Activated T-cell treated with anti-CD3 and anti-CD28 coated beads for 1 hour (primary cell): ENCODE results near the gene PGAM5.

Source experiments
- DNase-seq: peaks from one replicate; pipeline ENCODE4 v3.0.0-alpha.2; 2020; ENCODE audit warnings: low read depth

The PGAM5 gene

DNA sequence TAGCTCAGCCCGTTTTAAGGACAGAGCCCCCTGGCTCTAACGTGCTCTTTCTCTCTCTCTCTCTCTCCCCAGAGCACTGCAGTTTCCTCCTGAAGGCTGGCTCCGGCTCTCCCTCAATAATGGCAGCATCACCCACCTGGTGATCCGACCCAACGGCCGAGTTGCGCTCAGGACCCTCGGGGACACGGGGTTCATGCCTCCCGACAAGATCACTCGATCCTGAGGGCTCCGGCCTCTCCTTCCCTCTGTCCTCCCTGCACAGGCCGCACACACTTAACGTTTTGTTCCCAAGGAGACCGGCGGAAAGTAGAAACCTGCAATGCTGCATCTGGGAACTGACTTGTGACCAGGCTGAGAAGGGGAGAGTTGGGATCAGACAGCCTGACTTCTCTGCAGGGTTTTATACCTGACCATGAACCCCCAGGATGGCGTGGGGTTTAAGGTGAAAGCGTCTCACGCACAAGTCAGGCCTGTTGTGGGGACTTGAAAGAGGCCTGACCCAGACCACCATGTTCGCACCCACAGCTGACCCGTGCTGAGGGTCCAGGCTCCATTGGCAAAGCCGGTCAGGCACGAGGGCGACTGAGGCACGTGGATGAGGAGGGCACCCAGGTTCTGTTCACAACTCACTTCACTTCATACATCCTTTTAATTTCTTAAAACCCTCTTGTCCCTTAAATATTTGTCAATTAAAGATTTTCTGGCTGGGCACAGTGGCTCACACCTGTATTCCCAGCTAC, 10.1 kb downstream of the PGAM5 start:
- DNase-seq, result no peak

DNA sequence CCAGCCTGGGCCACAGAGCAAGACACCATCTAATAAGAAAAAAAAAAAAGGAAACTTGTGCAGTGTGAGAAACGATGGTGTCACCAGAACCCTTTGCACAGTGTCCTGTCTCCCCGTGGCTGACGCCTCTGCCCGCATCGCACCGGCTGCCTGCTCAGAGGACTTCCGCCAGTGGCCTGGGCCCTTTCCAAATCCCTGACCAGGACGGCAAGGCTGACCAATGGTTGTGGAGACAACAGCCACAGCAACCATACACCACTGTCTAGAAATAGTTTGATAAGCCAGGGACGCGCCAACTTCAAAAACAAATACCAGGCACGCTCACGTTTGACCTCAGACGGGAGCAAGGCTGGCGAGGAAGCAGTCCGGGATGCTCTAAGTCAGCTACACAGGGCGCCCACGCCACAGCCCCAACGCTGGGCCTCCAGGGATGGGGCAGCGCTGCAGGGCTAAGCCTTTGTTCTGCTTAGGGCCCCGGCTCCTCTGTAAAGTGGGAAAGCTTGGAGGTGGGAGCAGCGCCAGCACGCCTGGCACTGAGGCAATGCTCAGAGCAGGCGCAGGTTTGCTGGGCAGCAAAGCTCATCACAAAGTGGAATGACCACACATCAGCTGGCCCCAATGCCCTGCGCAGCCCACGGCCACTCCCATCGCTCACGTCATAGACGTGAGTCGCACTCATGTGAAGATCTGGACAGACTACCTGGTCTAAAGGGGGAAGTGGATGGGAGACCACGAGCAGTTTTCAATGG, 12.5 kb downstream of the PGAM5 start:
- no peak for DNase-seq

DNA sequence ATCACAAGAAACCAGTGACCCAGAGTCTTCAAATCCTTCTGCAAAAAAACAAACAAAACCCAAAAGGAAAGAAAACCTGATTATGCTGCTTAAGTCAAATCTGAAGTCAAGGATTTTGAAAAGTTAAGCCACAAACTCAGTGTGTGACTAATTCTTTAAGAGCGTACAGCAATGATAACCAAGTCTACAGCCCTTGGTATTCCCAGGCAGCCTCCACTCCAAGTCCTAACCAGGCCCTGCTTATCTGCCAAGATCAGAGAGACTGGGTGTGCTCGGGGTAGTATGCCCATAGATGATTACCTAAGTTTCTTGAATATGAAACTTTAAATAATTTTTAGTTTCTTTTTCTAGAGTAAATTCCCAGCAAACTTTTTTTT, 13.1 kb downstream of the PGAM5 start:
- no peak for DNase-seq

DNA sequence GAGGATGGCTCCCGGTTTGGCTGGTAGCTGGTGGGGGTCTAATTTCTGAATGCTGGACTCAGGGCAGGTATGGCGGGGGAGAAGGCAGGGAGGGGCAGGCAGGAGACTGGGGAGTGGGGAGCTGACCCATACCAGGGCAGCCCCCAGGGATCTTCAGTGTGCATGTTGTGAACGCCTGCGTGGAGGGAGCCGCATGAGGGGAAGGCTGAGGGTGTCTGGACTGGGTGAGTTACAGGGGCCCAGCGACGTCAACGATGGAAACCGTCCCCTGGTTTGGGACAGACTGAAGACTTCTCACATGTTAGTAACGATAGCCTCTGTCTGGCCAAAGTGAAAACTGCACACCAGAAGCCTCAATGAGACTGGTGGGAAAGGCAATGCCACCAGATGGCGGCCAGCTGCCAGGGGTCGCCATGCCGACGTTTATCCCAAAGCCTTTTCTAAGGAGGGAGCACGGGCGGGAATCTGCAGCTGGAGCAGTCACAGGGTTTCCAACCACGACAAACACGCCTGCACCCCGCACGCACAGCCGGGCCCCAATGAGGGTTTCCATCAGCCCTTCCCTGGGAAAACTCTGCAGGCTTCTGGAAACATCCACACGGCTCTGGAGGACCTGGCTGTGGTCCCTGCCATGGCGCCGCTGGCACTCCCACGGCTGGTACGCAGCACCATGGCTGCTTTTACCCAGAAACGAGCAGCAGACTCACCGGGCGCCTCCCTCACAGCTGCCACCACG, 14.0 kb downstream of the PGAM5 start:
- DNase-seq, result no peak

DNA sequence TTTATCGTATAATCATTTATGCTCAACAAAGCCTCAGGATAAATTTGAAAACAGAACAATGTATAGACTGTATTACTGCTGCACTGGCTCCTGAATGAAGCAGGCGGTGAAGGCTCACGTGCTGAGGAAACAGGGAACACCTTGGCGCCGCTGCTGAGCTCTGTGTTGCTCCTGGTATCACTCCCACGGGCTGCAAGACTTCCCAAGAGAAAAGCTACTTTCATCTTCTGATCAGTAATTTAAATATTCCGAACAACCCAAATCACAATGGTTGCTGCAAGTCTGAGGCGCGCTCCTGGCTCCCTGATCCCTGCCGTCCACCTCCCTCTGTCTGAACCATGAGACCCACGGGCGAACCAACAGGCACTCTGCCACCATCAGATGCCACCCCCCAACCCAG, 15.7 kb downstream of the PGAM5 start:
- no peak for DNase-seq

DNA sequence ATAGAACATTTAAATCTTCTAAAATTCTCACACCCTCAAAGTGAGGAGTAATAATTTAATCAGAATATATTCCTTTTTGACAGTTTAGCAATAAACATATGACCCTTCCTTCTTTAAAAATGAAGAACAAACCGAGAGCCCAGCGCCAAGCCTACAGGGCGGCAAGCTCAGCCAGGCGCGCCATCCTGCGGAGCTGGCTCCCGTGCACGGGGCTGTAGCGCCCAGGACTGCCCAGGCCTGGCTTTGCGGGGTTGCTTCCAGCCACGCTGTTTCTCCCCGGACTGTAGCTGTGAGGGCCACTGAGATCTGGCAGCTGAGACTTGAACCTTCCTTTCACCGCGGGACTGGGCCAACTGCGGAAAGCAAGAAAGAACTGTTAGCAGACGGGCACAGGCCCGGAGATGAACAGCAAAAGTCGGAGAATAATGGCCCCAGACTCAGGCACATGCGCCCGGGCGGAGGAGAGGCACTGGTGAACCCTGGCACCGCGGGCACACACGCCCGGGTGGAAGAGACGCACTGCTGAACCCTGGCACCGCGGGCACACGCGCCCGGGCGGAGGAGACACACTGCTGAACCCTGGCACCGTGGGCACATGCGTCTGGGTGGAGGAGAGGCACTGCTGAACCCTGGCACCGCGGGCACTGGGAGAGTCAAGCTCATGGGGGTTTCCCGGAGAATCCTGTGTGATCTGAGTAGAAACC, 16.6 kb downstream of the PGAM5 start:
- no peak for DNase-seq

DNA sequence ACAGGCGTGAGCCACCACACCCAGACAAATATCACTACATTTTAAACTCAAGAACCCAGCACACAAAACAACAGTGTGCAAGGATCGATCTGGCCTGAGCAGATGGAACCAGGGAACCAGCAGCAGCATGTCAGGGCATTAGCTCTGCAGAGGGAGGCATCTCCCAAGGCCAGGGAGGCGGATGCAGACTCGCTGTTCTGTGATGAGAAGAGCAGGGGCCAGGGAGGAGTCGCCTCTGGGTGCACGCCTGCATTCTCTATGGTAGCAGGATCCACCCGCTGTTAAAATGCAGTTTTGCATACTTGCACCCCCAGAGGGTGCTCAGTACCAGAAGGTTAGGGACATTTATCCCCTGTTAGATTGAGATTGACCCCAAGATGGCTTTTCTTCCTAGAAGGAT, 17.9 kb downstream of the PGAM5 start:
- DNase-seq, result no peak

DNA sequence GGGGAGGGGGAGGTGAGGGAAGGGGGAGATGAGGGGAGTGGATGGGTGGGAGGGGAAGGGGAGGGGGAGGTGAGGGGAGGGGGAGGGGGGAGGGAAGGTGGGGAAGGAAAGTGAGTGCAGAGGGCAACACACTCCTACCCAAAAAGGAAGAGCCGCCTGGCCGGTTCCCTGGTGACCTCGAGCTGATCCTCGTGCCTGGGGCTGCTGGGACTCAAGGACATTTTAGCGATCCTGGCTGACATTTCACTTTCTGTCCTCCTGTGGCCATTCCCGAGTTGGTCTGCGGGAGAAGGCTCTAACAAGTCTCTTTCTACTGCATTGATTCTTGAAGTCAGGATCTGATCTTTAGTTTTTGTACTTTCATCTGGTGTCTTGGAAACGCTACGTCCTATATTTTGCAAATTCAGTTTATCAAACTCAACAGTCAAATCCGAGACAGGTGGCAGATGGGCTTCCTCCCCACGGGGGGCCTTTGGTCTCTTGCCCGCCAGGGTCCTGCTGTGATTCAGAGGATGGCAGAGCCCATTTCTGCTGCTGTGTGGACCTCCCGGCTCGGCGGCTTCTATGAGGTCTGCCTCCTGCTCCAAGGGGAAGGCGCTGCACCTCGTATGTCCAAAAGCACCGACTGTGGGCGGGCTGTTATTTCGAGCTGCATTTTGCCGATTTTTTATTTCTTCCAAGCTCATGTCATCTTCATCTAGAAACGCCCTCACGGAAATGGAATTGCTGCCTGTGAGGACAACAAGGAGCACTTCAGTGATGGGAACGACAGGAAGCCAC, 19.1 kb downstream of the PGAM5 start:
- DNase-seq, result no peak

DNA sequence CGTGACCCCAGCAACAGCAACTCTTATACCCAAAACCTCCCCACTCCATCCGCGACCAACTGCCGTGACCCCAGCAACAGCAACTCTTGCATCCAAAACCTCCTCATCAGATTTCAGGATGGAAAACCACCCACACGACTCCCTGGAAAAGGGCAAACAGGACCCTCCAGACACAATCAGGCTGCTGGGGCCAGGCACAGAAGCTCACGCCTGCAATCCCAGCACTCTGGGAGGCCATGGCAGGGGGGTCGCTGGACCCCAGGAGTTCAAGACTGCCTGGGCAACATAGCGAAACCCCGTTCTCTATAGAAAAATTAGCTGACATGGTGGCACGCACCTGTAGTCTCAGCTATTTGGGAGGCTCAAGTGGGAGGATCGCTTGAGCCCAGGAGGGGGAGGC, 19.7 kb downstream of the PGAM5 start:
- DNase-seq, result no peak

DNA sequence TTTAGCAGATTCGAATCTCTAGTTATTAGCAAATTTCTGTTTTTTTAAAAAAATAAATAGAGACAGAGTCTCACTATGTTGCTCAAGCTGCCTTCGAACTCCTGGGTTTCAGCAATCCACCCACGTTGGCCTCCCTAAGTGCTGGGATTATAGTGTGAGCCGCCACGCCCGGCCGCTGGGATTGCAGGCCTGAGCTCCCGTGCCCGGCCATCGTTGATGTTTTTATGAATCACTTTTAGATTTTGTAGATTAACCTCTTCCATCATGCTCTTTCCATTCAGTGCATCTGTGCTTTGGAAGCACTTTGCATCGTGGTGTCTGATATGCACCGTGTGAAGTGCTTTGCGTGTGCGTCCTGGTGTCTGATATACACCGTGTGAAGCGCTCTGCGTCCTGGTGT, 20.9 kb downstream of the PGAM5 start:
- DNase-seq, result no peak

DNA sequence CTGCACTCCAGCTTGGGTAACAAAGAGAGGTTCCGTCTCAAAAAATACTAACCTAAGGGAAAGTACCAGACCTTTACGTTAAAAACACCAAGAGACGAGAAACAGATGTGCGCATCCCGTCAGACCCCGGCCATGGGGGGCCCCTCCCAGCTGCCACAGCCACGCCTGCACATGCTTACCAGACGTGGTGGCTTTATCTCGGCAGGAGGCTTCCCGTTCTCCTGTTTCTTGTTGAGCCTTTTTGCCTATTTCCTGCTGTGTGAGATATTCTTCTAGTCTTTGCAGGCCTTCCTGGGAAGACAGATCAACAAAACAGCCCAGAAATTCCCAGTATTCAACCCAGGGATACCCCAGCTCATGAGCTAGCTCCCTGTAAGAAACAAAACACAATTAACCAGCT, 23.6 kb downstream of the PGAM5 start:
- no peak for DNase-seq

DNA sequence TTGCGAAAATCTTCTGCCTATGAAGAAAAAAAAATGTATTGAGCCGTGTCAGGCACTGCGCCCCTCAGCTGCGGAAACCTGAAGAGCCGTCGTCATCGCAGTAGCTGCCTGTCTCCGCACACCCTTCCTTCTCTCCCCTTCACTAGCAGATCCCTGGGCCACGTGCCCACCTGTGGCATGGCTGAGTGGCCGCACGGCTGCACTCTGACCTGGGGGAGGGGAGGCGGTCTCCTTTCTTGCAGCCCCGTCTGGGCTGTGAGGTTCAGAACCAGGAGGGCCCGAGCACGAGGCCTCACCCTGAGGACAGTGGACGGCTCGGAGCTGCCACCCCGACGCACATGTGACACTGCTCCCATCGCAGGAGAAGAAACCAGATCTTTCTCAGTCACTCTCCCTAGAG, 24.9 kb downstream of the PGAM5 start:
- DNase-seq, result no peak

DNA sequence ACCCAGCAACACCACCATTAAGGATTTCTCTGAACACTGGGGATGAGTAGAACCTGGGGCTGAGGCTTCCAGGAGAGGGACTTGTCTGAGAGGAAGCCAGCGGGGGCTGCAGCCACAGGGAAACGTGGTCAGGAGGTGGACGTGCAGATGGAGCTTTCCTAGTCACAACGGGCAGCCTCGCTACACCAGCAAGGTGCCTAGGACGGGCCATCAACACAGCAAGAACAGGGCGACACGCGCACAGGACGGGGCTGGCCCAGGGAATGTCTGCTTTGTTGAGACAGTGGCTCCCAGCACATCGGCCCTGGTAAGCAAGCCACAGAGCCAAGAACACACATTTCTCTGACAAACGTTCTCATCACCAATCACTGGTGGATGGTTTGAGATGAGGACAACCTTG, 25.7 kb downstream of the PGAM5 start:
- no peak for DNase-seq

DNA sequence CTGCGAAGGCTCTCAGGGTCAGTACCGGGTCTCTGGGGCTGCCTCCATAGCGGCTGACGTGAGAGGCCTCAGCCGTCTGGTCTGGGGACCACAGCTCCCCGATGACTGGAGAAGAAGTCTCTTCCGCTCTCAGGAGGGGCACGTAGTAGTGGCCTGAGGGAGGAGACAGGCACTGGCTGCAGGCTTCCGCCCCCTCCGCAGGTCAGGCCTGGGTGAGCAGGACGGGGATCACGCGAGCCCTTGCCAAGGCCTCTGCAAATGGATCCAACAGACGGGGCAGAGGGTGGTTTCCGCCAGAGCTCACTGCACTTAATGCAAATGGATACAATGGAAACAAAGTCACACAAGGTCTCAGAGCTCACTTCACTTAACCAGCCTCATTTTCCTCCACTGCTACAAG, 26.3 kb downstream of the PGAM5 start:
- no peak for DNase-seq

DNA sequence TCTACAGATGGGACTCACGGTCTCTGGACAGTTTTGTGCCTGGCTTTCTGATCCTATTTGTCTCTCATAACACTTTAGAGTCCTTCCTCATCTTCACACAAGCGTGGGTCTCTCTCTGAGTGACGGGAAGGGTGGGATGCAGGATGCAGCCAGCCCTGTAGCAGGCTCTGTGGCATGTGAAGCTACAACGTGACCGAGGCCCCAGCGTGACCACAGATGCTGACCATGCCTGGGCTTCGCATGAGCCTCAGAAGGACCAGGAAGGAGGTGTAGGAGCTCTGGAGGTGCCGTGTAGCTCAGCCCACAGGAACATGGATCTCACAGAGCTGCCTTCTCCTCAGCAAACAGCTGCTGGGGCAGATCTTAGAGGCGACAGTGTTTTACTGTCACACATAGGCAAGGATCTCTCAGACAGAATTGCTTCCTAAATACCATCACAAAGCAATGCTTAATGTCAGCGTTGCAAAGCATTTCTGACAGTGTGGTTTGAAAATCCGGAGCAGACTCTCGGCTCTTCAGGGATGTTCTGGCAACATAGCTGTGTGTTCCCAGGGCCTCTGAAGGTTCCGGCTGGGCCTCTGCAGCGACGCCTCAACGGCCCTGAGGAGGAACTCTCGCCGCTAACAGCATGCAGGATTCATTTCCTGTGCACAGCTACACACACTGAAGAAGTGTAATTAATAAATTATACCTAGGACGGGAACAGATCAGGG, 29.1 kb downstream of the PGAM5 start:
- DNase-seq, result no peak

DNA sequence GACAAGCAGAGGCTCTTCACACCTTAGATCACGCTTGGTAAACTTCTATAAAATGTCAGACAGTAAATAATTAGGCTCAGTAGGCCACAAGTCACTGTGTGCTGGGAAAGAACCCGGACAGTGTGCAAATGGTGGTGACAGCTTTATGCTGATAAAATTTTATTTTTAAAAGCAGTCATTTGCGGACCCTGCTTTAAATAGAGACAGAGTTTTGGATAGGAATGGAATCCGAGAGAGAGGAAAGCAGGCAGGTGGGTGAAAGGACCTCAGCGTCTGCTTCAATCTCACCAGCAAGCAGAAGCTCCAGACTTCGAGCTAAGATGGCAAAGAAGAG, 29.6 kb downstream of the PGAM5 start:
- DNase-seq, result no peak

DNA sequence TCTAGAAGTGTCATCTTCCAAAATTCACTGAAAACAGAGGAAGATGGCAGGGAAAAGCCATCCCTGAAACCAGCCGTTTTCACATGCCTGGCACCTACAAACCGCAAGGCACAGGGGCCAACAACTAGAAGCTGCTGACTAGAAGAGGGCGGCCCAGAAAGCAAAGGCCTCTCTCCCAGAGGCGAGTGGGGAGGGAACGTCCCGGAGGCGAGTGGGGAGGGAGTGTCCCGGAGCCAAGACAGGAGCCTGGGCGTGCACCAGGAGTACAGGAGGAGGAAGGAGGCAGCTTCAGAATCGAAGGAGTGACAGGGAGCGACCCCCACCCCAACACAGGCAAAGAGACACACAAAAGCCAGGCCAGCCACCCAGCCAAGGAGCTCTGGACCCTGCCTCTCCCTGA, 30.0 kb downstream of the PGAM5 start:
- no peak for DNase-seq

DNA sequence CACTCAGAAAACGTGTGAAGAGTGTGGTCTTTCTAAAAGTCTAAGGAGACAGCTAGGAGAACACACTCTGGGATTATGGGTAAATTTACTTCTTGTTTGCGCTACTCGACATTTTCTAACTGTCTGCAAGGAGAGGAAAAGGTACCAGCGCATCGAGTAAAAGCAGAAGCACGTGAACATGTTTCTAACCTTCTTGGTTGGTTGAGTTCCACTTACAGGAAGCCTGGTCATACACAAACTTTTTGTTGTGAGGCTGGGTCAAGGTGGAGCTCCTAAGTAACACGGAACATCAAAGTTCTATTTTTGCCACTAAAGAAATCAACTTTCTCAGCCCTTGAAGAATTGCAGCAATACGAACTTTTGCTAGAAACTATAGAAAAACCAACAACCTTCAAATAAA, 31.0 kb downstream of the PGAM5 start:
- DNase-seq, result no peak

DNA sequence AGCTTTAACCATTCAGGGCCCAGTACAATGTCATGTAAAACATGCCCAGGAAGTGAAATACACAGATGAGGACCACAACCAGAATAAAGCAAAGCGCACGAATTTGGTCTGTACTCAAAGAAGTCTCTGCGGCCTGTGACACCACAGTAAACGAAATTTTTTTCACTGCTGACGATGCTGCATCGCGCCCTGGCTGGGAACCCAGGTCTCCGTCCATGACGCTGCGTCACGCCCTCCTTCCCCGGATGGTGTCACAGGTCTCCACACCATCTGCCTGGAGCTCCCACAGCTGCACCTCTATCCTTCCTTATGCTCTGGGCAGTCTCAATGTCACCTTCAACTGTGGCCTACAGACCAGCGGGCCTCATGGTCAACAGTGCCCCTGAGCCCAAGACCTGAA, 33.2 kb downstream of the PGAM5 start:
- no peak for DNase-seq

DNA sequence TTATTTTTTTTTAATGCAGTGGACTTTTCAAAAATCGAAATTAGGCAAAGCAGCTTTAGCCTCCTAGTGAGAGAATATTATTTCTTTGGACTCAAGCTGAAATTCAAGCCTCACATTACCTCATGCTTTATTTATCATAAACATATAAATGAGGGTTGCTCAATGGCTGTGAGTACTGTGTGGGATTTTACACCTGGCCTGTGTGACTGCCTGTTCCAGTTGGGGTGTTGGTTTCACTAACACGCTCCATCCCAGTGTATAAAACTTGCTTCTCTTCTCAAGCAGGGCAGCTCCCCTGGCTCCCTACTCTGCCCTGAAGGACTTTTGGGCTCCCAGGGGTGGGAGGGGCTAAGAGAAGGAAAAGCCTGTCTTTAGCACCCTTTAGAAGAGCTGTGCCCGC, 36.0 kb downstream of the PGAM5 start:
- no peak for DNase-seq

DNA sequence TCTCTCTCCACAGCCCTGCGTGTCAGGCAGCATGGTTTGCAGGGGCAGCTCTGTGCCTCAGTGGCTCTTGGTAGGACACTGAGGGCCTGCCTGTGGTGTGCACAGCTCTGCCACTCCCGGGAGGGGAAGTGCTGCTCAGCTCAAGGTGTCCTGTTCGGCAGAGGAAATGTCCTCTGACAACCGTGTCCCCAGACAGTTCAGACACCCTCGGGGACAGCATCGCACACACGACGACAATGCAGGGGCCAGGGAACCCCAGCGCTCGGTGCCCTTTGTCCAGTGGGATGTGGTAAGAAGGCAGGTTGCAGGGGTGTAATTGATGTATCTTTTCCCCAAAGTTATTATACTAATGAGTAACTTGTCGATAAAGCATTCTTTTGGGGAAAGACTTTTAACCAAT, 36.8 kb downstream of the PGAM5 start:
- DNase-seq, result no peak
